GM12878 (cell line): ENCODE results near the gene MAPK13. TPM values are rescaled to one million over a fixed set of nuclear protein-coding genes. Genes with fewer than 3 reads are reported as not detected.

Source experiments
- ATAC-seq: fragments of 200-7000 bp; cut with Tn5 transposase; 3 replicates; pipeline ENCODE4 v1.9.1; 2020; ENCODE audit warnings: mild to moderate bottlenecking, moderate library complexity
- BruUV-seq: library from RNA; stranded (reverse); fragments of 400-500 nt; replicated peaks from 2 replicates; lab custom pipeline; 2021; lab: Mats Ljungman, UMichigan
- CTCF ChIA-PET: fragments of 300-600 bp; sonication (Branson Sonifier 250); formaldehyde crosslinking; extraction: SDS; loops from one replicate; lab custom pipeline; 2021; ENCODE audit warnings: inconsistent platforms; lab: Yijun Ruan, JAX
- POLR2A ChIA-PET: fragments of 350-600 bp; formaldehyde crosslinking; extraction: SDS; loops from one replicate; lab custom pipeline; 2021; ENCODE audit warnings: inconsistent platforms; lab: Charles Lee
- RAD21 ChIA-PET: fragments of 300-600 bp; sonication (Branson Sonifier 250); formaldehyde crosslinking; loops from one replicate; lab custom pipeline; 2023; ENCODE audit warnings: antibody characterized with exemption; ENCODE audit not compliant: unreplicated experiment; lab: Charles Lee
- SMC1A ChIA-PET: fragments of 300-600 bp; sonication (Branson Sonifier 250); formaldehyde crosslinking; loops from one replicate; lab custom pipeline; 2023; ENCODE audit not compliant: unreplicated experiment, uncharacterized antibody; lab: Charles Lee
- DNase-seq: peaks from one replicate; pipeline ENCODE4 v3.0.0-alpha.2; 2011; ENCODE audit warnings: low read depth, low spot score
- FAIRE-seq: peaks from 3 replicates; lab custom pipeline; 2011; peaks lifted over from hg19 to GRCh38; lab: Jason Lieb, UNC
- H2AFZ ChIP-seq: 2 replicates; pipeline ENCODE4 v1.6.0; 2011; ENCODE audit warnings: low read depth, low read length, control low read depth; ENCODE audit not compliant: control insufficient read depth
- H3K27ac ChIP-seq: 2 replicates; pipeline ENCODE4 v1.5.1; 2011; ENCODE audit warnings: control low read depth; ENCODE audit not compliant: control insufficient read depth, insufficient read depth
- H3K27me3 ChIP-seq, 2 experiments: replicated peaks in 1 of 2; 2 replicates each; pipeline versions ENCODE4 v1.6.0 to v1.6.1; 2011; ENCODE audit warnings: low read length in 1 of 2; ENCODE audit not compliant: control insufficient read depth in 2 of 2, insufficient read depth in 2 of 2
- H3K36me3 ChIP-seq, 2 experiments: 2 replicates each; pipeline ENCODE4 v1.5.1; 2011; ENCODE audit warnings: low read length in 1 of 2; ENCODE audit not compliant: control insufficient read depth in 2 of 2, insufficient read depth in 2 of 2
- H3K4me1 ChIP-seq: 2 replicates; pipeline ENCODE4 v1.6.1; 2011; ENCODE audit warnings: mild to moderate bottlenecking, low read length, moderate library complexity, mixed read lengths; ENCODE audit not compliant: control insufficient read depth, insufficient read depth
- H3K4me2 ChIP-seq: 2 replicates; pipeline ENCODE4 v1.6.0; 2011; ENCODE audit warnings: control low read depth; ENCODE audit not compliant: control insufficient read depth, insufficient read depth
- H3K4me3 ChIP-seq: fragments of 200-600 bp; sonication (generic); 2 replicates; pipeline ENCODE4 v1.5.1; 2016
- H3K79me2 ChIP-seq: 2 replicates; pipeline ENCODE4 v1.6.0; 2011; ENCODE audit warnings: low read length; ENCODE audit not compliant: control insufficient read depth, insufficient read depth
- H3K9ac ChIP-seq: 2 replicates; pipeline ENCODE4 v1.8.0; 2011; ENCODE audit warnings: low read length, control low read depth, mixed read lengths; ENCODE audit not compliant: control insufficient read depth, insufficient read depth
- H3K9me3 ChIP-seq: replicated peaks from 3 replicates; pipeline ENCODE4 v1.5.1; 2011; ENCODE audit warnings: mild to moderate bottlenecking, low read length; ENCODE audit not compliant: control insufficient read depth, insufficient read depth
- H4K20me1 ChIP-seq: 2 replicates; pipeline ENCODE4 v1.6.0; 2011; ENCODE audit not compliant: control insufficient read depth, insufficient read depth
- DPF2 ChIP-seq: fragments of 450-650 bp; IDR thresholded peaks from 2 replicates; pipeline ENCODE4 v1.6.1; 2017; ENCODE audit warnings: mild to moderate bottlenecking
- IKZF1 ChIP-seq: fragments of 450-650 bp; conservative IDR thresholded peaks from 2 replicates; pipeline ENCODE4 v1.6.1; 2017; ENCODE audit warnings: antibody characterized with exemption, mild to moderate bottlenecking
- IKZF2 ChIP-seq, 2 experiments: fragments of 450-650 bp; IDR thresholded peaks; 2 replicates each; pipeline ENCODE4 v1.6.1; 2017; ENCODE audit warnings: mild to moderate bottlenecking in 2 of 2, moderate library complexity in 2 of 2
- MEF2B ChIP-seq: fragments of 450-650 bp; IDR thresholded peaks from 2 replicates; pipeline ENCODE4 v1.6.1; 2018; ENCODE audit warnings: mild to moderate bottlenecking, moderate library complexity; ENCODE audit not compliant: partially characterized antibody, poor library complexity, severe bottlenecking
- MTA2 ChIP-seq: fragments of 450-650 bp; IDR thresholded peaks from 2 replicates; pipeline ENCODE4 v1.6.1; 2016; ENCODE audit warnings: low read depth, mild to moderate bottlenecking, moderate library complexity
- SMARCA5 ChIP-seq: fragments of 450-650 bp; IDR thresholded peaks from 2 replicates; pipeline ENCODE4 v1.6.1; 2017; ENCODE audit warnings: mild to moderate bottlenecking
- WRNIP1 ChIP-seq: IDR thresholded peaks from 2 replicates; pipeline ENCODE4 v1.6.1; 2011; ENCODE audit warnings: low read depth, low read length, improper control_type of control experiment, borderline replicate concordance
- ZNF217 ChIP-seq: fragments of 450-650 bp; IDR thresholded peaks from 2 replicates; pipeline ENCODE4 v1.6.1; 2017; ENCODE audit warnings: antibody characterized with exemption, mild to moderate bottlenecking
- WGBS: methylation state at CpG from one replicate; pipeline ENCODE4 v1.1.6; 2016; ENCODE audit warnings: low lambda C conversion rate; ENCODE audit not compliant: insufficient replicate concordance, insufficient coverage; ENCODE audit errors: missing lambda C conversion rate; 5-methylcytosine and 5-hydroxymethylcytosine counted together
- in situ Hi-C: fragments of 300-500 bp; cut with MboI; formaldehyde crosslinking; loops from 9 replicates; pipeline ENCODE4 v1.14.3; 2018; ENCODE audit warnings: mixed read lengths
- intact Hi-C: fragments of 100-400 bp; cut with micrococcal nuclease; formaldehyde crosslinking; loops from one replicate; pipeline ENCODE4 v1.14.2; 2022; ENCODE audit not compliant: unreplicated experiment
- polyA plus RNA-seq, 11 experiments: library from polyadenylated mRNA; depleted of rRNA in 4 of 11; unstranded in 6 of 11; stranded (reverse) in 5 of 11; fragments of >200 nt; fragmentation: Nextera tagmentation in 4 of 11; fragmentation: Illumina TruSeq in 1 of 11; extraction: Ambion mirVana in 4 of 11; extraction: Trizol in 1 of 11; gene quantifications; 1 replicate in 1 of 11; 2 replicates in 10 of 11; pipeline versions ENCODE4 v1.2.1 to v1.2.3, GENCODE V29; 2011 to 2016; ENCODE audit warnings: inconsistent platforms in 2 of 11, missing spikeins in 2 of 11, low read depth in 1 of 11
- total RNA-seq, 4 experiments: library from RNA; depleted of rRNA in 3 of 4; stranded (reverse); fragments of >200 nt in 3 of 4; fragmentation: Illumina TruSeq in 1 of 4; extraction: Trizol in 1 of 4; gene quantifications; 2 replicates each; pipeline versions ENCODE4 v1.2.1 to v1.2.3, GENCODE V29; 2013 to 2021
- TF ChIP-seq, protein P1 (sequence below): fragments of 450-650 bp; IDR thresholded peaks from 2 replicates; pipeline ENCODE4 v1.6.1; 2016; ENCODE audit warnings: mild to moderate bottlenecking
- TF ChIP-seq, protein P2 (sequence below): fragments of 450-650 bp; IDR thresholded peaks from 2 replicates; pipeline ENCODE4 v1.6.1; 2017; ENCODE audit warnings: mild to moderate bottlenecking, low read depth, inconsistent platforms; ENCODE audit not compliant: poor library complexity, severe bottlenecking
- TF ChIP-seq, protein P3 (sequence below): IDR thresholded peaks from 2 replicates; pipeline ENCODE4 v1.6.1; 2011; ENCODE audit warnings: borderline replicate concordance, low read depth, mild to moderate bottlenecking, moderate library complexity, low read length; ENCODE audit not compliant: insufficient read depth, poor library complexity, severe bottlenecking
- TF ChIP-seq, protein P4 (sequence below): fragments of 450-650 bp; IDR thresholded peaks from 2 replicates; pipeline ENCODE4 v1.6.1; 2016; ENCODE audit warnings: mild to moderate bottlenecking

Gene MAPK13
- total and polyA plus RNA-seq, 10 of the 15 experiments (the other 5 are each of a cell fraction or from before 2014, with no cell fraction given): 1.8 to 48.0 (median 37.5) TPM

DNA sequence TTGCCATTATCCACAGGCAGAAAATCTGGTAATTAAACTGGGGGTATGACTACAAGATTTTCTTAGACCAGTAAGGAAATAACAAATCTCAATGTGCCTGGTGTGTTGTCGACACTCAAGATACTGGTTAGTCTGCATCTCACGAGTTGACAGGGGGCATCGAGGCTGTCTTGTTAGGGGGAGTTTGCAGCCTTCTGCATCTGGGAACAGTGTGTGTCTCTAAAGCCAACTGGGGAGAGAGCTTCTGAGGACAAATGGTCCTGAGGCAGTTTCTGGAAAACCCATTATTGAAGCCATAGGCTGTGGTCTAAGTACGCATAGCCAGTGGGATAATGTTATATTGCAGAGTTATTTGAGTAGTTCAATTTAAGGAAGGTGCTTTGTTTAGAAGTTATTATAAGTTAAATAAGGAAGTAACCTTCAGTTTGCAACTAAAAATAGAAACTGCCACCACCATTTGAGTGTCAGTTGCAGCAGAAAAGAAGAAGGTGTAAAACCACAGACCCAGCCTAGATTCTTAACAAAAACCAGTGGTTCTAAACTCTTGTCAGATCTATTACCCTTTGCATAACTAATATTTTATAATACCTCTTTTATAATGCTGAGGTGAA is 15.4 kb upstream of the MAPK13 start (continued):
- peak; percentile 98 for TF ChIP-seq MEF2B
- TF ChIP-seq, protein P1, sequence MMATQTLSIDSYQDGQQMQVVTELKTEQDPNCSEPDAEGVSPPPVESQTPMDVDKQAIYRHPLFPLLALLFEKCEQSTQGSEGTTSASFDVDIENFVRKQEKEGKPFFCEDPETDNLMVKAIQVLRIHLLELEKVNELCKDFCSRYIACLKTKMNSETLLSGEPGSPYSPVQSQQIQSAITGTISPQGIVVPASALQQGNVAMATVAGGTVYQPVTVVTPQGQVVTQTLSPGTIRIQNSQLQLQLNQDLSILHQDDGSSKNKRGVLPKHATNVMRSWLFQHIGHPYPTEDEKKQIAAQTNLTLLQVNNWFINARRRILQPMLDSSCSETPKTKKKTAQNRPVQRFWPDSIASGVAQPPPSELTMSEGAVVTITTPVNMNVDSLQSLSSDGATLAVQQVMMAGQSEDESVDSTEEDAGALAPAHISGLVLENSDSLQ: peak; percentile 82
- TF ChIP-seq IKZF2 (IDR thresholded peaks at IDR 0.05): peak; percentile 91 to 95
- peak; percentile 91 for TF ChIP-seq IKZF1
- no peak for TF ChIP-seq WRNIP1
- TF ChIP-seq, protein P2, sequence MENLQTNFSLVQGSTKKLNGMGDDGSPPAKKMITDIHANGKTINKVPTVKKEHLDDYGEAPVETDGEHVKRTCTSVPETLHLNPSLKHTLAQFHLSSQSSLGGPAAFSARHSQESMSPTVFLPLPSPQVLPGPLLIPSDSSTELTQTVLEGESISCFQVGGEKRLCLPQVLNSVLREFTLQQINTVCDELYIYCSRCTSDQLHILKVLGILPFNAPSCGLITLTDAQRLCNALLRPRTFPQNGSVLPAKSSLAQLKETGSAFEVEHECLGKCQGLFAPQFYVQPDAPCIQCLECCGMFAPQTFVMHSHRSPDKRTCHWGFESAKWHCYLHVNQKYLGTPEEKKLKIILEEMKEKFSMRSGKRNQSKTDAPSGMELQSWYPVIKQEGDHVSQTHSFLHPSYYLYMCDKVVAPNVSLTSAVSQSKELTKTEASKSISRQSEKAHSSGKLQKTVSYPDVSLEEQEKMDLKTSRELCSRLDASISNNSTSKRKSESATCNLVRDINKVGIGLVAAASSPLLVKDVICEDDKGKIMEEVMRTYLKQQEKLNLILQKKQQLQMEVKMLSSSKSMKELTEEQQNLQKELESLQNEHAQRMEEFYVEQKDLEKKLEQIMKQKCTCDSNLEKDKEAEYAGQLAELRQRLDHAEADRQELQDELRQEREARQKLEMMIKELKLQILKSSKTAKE: peak; percentile 91
- TF ChIP-seq, all 136 proteins: peak for 35

DNA sequence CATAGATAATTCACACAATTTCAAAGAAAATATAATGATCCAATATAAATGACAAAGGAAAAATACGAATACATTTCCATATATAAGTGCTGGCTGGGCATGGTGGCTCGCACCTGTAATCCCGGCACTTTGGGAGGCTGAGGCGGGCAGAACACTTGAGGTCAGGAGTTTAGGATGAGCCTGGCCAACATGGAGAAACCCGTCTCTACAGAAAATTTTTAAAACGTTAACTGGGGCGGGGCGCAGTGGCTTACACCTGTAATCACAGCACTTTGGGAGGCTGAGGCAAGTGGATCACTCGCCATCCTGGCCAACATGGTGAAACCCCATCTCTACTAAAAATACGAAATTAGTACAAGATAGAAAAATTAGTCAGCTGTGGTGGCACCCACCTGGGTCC is 14.9 kb upstream of the MAPK13 start:
- POLR2A ChIA-PET: interaction anchor here (0.7 to 1.1 kb wide), 6 partner anchors 16 to 450 kb away, joined by 3 to 4 read pairs (median 3); no protein-coding TSS in a partner anchor
- RAD21 ChIA-PET: interaction anchor here (1.1 to 1.3 kb wide), 3 partner anchors 16 to 87 kb away, joined by 4 to 9 read pairs (median 9); partner anchors contain the start of genes MAPK13 and MAPK14
- BruUV-seq: no TSS peak
- TF ChIP-seq IKZF1 (no peak), DPF2 (0 out of 2 replicates have a peak, but pooled peaks have one; percentile 15), SMARCA5 (no peak), ZNF217 (0 out of 2 replicates have a peak, but pooled peaks have one; percentile 8), MTA2 (0 out of 2 replicates have a peak, but pooled peaks have one; percentile 1)
- TF ChIP-seq, protein P3, sequence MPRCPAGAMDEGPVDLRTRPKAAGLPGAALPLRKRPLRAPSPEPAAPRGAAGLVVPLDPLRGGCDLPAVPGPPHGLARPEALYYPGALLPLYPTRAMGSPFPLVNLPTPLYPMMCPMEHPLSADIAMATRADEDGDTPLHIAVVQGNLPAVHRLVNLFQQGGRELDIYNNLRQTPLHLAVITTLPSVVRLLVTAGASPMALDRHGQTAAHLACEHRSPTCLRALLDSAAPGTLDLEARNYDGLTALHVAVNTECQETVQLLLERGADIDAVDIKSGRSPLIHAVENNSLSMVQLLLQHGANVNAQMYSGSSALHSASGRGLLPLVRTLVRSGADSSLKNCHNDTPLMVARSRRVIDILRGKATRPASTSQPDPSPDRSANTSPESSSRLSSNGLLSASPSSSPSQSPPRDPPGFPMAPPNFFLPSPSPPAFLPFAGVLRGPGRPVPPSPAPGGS: no peak
- TF ChIP-seq, protein P4, sequence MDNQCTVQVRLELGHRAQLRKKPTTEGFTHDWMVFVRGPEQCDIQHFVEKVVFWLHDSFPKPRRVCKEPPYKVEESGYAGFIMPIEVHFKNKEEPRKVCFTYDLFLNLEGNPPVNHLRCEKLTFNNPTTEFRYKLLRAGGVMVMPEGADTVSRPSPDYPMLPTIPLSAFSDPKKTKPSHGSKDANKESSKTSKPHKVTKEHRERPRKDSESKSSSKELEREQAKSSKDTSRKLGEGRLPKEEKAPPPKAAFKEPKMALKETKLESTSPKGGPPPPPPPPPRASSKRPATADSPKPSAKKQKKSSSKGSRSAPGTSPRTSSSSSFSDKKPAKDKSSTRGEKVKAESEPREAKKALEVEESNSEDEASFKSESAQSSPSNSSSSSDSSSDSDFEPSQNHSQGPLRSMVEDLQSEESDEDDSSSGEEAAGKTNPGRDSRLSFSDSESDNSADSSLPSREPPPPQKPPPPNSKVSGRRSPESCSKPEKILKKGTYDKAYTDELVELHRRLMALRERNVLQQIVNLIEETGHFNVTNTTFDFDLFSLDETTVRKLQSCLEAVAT: peak; percentile 57; the same call in 1 of the 2 replicates
- TF ChIP-seq, all 136 proteins: peak for 4
- intact Hi-C loops (no loop called here), in situ Hi-C loops (no loop called here)
- H3K27me3 ChIP-seq: no peaks in the 10 kb centered on the region
- no peaks in the 10 kb centered on the region for H4K20me1 ChIP-seq
- H3K36me3 ChIP-seq: peaks cover 0 to 2% of the 10 kb centered on the region in 2 experiments; a peak in 3 of 4 replicates
- ChIA-PET CTCF (interaction anchor here (0.7 to 1.5 kb wide), 5 partner anchors 11 to 187 kb away, joined by 3 to 6 read pairs (median 5); no protein-coding TSS in a partner anchor), SMC1A (interaction anchor here (0.7 to 1.3 kb wide), 9 partner anchors 10 to 250 kb away, joined by 3 to 7 read pairs (median 4); partner anchors contain the start of gene MAPK14)
- H3K4me2 ChIP-seq: peak overlapping the region; percentile 62
- FAIRE-seq (no peak), ATAC-seq (no peak), DNase-seq (no peak)
- H3K4me3 ChIP-seq: no peak overlapping the region
- peaks cover 48% of the 10 kb centered on the region for H3K4me1 ChIP-seq
- no peaks in the 10 kb centered on the region for H3K79me2 ChIP-seq
- peak overlapping the region; percentile 55 for H3K27ac ChIP-seq
- H2AFZ ChIP-seq: no peak overlapping the region
- WGBS: 59% methylated on average over 10 of the region's 10 CpGs
- no peaks in the 10 kb centered on the region for H3K9me3 ChIP-seq
- no peak overlapping the region for H3K9ac ChIP-seq
